Tibial nerve (tissue), 4 donors: ENCODE results near the gene STX18. TPM values are rescaled to one million over a fixed set of nuclear protein-coding genes. Genes with fewer than 3 reads are reported as not detected.
"Not testable (repeated sequence)": the region's sequence is repeated elsewhere in the genome, so short reads cannot be mapped to it uniquely, and the experiment has no call there.

Source experiments
- DNase-seq, 2 donors: peaks; one replicate each; pipeline ENCODE4 v3.0.0-alpha.2; 2019; ENCODE audit warnings: low spot score in 2 of 2
- H3K27ac ChIP-seq, 4 donors: fragments of 200-600 bp; sonication (generic) in 3 of 4; one replicate each; pipeline ENCODE4 v1.5.1; 2017 to 2019; ENCODE audit warnings: mild to moderate bottlenecking in 1 of 4
- H3K27me3 ChIP-seq, 2 donors: fragments of 200-600 bp; sonication (generic) in 1 of 2; one replicate each; pipeline versions ENCODE4 v1.5.1 to v1.6.0; 2017 to 2019
- H3K36me3 ChIP-seq, 3 donors: fragments of 200-600 bp; sonication (generic); one replicate each; pipeline ENCODE4 v1.5.1; 2018 to 2019
- H3K4me1 ChIP-seq, 4 donors: fragments of 200-600 bp; sonication (generic) in 3 of 4; one replicate each; pipeline ENCODE4 v1.5.1; 2017 to 2019
- H3K4me3 ChIP-seq, 4 donors: fragments of 200-600 bp; sonication (generic) in 3 of 4; one replicate each; pipeline ENCODE4 v1.5.1; 2017 to 2019; ENCODE audit warnings: mild to moderate bottlenecking in 1 of 4, moderate library complexity in 1 of 4
- H3K9me3 ChIP-seq, 4 donors: fragments of 200-600 bp; sonication (generic) in 3 of 4; one replicate each; pipeline ENCODE4 v1.5.1; 2017 to 2019
- CTCF ChIP-seq, 5 experiments: fragments of 200-600 bp in 3 of 5; fragments of 450-650 bp in 2 of 5; sonication (generic) in 3 of 5; IDR thresholded peaks; one replicate each; pipeline ENCODE4 v1.5.1; 2016 to 2019; ENCODE audit warnings: antibody characterized with exemption in 5 of 5, mild to moderate bottlenecking in 3 of 5, moderate library complexity in 2 of 5
- EP300 ChIP-seq, 2 donors: sonication (generic); formaldehyde crosslinking; IDR thresholded peaks; one replicate each; pipeline ENCODE4 v1.6.1; 2017; ENCODE audit warnings: antibody characterized with exemption in 2 of 2, mild to moderate bottlenecking in 1 of 2
- POLR2A ChIP-seq, 2 donors: fragments of 450-650 bp; IDR thresholded peaks; one replicate each; pipeline ENCODE4 v1.6.1; 2017; ENCODE audit warnings: antibody characterized with exemption in 2 of 2, mild to moderate bottlenecking in 2 of 2, moderate library complexity in 2 of 2
- WGBS, 2 donors: methylation state at CpG; one replicate each; pipeline ENCODE4 v1.1.5; 2018; 5-methylcytosine and 5-hydroxymethylcytosine counted together
- total RNA-seq, 4 donors: library from RNA; depleted of rRNA; stranded (reverse); fragments of >200 nt; gene quantifications; one replicate each; pipeline ENCODE4 v1.1.0, GENCODE V29; 2016

The STX18 gene
- total RNA-seq, 4 donors from 2014 or later, result 16.5 to 37.5 (median 21.4) TPM

GRCh38 chr4:4474476-4474875 is 67.4 kb downstream of the STX18 start:
- no peak overlapping the region for H3K27ac ChIP-seq
- peaks cover 0 to 21% (median 4%) of the 10 kb centered on the region in 3 donors for H3K36me3 ChIP-seq
- 93 to 94% methylated on average over 3 of the region's 3 CpGs for WGBS, 2 donors

GRCh38 chr4:4472344-4472958 is 69.4 kb downstream of the STX18 start:
- H3K36me3 ChIP-seq, result peaks cover 0 to 41% (median 10%) of the 10 kb centered on the region in 3 donors
- no peak overlapping the region for H3K4me3 ChIP-seq
- H3K9me3 ChIP-seq, result no peaks in the 10 kb centered on the region
- peaks cover 0 to 13% (median 0%) of the 10 kb centered on the region in 4 donors for H3K4me1 ChIP-seq
- DNase-seq, result no peak
- TF ChIP-seq POLR2A (IDR thresholded peaks at IDR 0.05) (no peak), CTCF (IDR thresholded peaks at IDR 0.05) (no peak), EP300 (IDR thresholded peaks at IDR 0.05) (no peak)
- 70 to 84% methylated on average over 8 of the region's 8 CpGs for WGBS, 2 donors
- no peaks in the 10 kb centered on the region for H3K27me3 ChIP-seq
- H3K27ac ChIP-seq, result no peak overlapping the region

More at GRCh38 chr4:4474476-4474875, 67.4 kb downstream of the STX18 start:
- Histone ChIP-seq H3K9me3 (no peaks in the 10 kb centered on the region), H3K4me3 (no peak overlapping the region), H3K27me3 (no peaks in the 10 kb centered on the region), H3K4me1 (peaks cover 0 to 20% (median 0%) of the 10 kb centered on the region in 4 donors)
- no peak for DNase-seq
- TF ChIP-seq CTCF (IDR thresholded peaks at IDR 0.05), result no peak
- TF ChIP-seq EP300 (IDR thresholded peaks at IDR 0.05), result no peak
- no peak for TF ChIP-seq POLR2A (IDR thresholded peaks at IDR 0.05)

GRCh38 chr4:4471195-4471594 is 70.7 kb downstream of the STX18 start:
- Histone ChIP-seq H3K36me3 (peaks cover 0 to 54% (median 10%) of the 10 kb centered on the region in 3 donors), H3K4me1 (peaks cover 0 to 7% (median 0%) of the 10 kb centered on the region in 4 donors), H3K27me3 (no peaks in the 10 kb centered on the region), H3K9me3 (no peaks in the 10 kb centered on the region), H3K4me3 (no peak overlapping the region), H3K27ac (no peak overlapping the region)
- WGBS, 2 donors, result 90 to 97% methylated on average over 3 of the region's 3 CpGs
- no peak for TF ChIP-seq POLR2A (IDR thresholded peaks at IDR 0.05)
- no peak for TF ChIP-seq CTCF (IDR thresholded peaks at IDR 0.05)
- TF ChIP-seq EP300 (IDR thresholded peaks at IDR 0.05), result no peak
- no peak for DNase-seq

GRCh38 chr4:4470208-4470607 is 71.6 kb downstream of the STX18 start:
- no peak for TF ChIP-seq CTCF (IDR thresholded peaks at IDR 0.05)
- H3K36me3 ChIP-seq, result peaks cover 0 to 63% (median 10%) of the 10 kb centered on the region in 3 donors
- peaks cover 0 to 7% (median 0%) of the 10 kb centered on the region in 4 donors for H3K4me1 ChIP-seq
- H3K9me3 ChIP-seq, result no peaks in the 10 kb centered on the region
- WGBS, 2 donors, result 86 to 96% methylated on average over 3 of the region's 3 CpGs
- H3K27me3 ChIP-seq, result no peaks in the 10 kb centered on the region
- H3K4me3 ChIP-seq, result no peak overlapping the region
- H3K27ac ChIP-seq, result no peak overlapping the region
- DNase-seq, result no peak

GRCh38 chr4:4465238-4465637 is 76.6 kb downstream of the STX18 start:
- H3K27ac ChIP-seq, H3K4me1 ChIP-seq, H3K4me3 ChIP-seq, H3K9me3 ChIP-seq, H3K27me3 ChIP-seq, DNase-seq: not testable (repeated sequence)
- 90 to 96% methylated on average over 3 of the region's 3 CpGs for WGBS, 2 donors
- H3K36me3 ChIP-seq, result peaks cover 0 to 79% (median 10%) of the 10 kb centered on the region in 3 donors
